ENCODE data around the gene ELP4. TPM values are rescaled to one million over a fixed set of nuclear protein-coding genes. Genes with fewer than 3 reads are reported as not detected.

ELP4 gene
- polyA plus RNA-seq, 1 donor: 17.4 TPM

DNA sequence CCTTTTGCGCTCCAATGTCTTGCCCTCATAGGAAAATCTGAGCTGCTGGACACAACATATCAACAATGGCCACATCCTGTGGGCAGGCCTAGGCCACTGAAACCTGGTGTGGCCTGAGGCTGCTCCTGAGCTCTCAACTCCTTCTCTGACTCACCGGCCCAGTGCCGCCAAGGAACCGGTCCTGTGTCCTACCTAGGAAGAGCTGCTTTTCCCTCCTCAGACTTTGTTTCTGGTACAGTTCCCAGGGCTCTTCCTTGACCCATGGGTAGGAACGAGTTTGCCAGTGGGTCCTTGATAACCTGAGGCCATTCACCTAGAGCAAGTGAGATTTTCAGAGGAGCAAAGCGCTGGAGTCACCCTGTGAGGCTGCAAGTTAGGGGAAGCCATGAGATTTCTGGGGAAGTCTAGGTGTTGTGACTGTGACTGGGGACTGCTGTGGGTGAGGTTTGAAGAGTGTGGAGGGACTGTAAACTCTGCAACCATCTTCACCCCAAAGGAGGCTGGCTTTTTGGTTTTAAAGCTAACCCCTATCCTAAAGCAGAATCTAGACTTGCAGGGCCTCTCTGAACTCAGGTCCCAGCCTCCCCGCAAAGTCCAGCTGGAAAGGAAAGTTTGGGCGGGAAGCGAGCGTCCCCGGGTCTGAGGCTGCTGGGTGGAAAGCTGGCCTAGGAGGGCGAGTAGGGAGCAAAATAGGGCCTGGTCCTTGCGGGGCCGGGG is 313.5 kb downstream of the ELP4 start:
- DNase-seq (ENCODE audit: low read depth): no peak

DNA sequence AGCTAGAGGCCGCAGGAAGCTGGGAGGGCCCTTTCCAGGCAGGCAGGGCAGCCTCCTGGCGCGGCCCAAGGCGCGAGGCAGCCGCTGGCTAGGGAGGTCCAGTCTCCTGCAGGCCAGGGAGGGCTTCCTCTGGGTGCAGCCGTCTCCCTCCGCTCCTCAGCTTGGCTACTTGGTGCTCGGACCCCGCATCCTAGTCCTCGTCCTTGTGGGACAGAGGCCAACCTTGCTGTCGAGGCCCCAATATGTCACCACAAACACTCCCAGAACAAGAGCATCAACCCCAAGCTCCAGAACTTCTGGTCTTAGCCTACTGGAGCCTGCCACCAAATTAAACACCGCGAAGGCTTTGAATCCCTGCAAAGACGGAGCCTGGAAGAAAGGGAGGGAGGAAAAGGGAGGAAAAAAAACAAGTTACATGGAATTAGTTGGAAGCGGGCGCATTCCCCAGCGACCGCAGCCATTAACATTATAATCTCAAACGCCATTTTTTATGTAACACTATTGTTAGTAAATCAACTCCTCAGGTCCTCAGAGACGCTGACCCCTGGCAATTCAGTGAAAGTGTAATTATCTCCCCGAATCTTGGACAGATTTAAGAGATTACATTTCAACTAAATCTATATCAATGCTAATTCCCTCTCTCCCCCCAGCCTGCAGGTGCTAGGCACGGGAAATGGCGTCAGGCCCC is 314.2 kb downstream of the ELP4 start:
- DNase-seq (ENCODE audit: low read depth): no peak

DNA sequence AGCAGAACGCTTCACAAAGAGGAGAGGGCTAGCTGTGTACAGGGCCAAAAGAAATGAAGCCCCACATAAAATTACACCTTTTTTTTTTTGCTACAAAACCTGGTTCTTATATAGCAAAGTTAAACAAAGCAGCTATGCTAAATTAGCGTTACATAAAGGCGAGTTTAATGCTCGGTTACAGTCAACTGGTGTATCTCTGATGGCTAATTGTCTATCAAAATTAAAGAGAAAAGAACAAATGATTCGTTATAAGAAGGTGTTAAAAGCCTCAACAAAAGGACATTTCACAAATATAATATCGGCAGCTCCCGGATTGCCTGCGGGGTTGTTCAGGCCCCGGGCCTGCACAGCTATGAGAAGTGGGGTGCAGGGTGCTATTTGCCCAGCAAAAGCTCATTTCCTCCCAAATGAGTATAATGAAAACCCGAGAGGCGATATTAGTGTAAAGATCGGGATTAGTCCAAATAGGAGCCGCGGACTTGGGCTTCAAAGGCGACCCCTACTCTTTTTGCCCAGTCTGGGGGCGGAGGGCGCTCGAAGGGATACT is 314.8 kb downstream of the ELP4 start:
- no peak for DNase-seq (ENCODE audit: low read depth)

DNA sequence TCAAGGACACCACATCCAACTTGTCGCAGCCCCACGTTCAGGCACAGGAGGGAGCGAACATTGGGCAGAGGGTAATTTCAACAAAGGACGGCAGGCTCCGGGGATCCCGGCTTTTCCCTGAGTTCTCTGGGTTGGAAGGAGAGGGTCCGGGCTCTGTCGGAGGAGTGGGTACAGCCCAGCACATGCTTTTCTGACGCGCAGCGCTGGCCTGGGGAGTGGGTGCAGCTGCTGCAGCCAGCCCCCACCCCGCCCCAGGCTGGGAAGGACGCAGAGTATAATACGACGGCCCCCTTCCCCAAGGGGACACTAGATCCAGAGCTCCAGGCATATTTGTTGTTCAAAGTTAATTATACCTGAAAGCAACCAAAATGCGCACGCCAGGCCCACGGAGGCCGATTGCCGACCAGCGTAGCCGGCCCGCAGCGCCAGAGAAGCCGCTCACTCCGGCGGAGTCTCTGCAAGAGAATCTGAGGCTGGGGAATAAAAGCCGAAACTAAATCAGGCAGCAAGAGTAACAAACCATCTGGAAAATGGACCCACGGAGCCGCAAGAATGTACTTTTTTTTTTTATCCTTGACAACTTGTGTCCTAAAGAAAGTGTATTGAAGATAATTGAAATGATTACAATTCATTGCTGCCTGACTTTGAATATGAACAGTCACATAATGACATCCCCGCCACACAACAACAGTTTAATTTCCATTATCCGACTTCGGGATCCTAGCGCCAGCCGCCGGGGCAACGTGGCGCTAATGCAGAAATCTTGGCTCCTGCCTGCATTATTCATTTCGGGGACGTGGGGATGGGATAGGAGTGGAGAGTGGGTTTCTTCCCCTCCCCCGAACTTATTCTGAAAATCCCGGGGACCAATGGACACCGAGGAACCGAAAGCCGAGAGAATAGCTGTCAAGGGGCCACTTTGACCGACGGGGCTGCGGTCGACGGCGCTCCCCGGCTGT is 315.6 kb downstream of the ELP4 start:
- DNase-seq (ENCODE audit: low read depth): no peak

DNA sequence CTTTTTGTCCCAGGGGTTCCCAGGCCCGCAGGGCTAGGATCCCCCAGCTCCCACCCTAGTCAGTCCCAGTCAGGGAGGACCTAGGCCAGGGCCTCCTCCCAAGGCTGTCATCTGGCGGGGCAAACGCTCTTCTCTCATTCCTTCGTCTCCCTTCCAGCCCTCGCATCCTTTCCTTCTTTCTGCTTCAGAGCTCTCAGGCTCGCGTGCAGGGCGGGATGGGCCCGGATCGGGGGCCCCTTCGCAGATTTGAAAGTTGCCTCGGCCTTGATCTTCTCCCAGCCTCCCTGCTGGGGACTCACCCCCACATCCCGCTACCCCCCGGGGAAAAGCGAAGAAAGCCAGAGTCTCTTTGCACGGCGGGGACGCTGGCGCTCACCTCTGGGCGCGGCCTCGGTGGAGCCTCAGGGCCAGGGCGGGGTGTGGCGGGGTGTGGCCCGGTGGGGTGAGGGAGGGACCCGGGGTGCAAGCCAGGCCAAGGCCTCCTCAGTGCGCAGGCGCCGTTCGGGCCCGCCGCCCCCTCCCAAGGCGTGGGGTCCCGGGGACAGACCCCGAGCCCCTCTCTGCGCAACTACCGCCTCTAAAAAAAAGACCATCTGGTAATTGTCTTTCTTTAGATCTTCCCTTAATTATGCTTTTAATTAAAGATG is 316.4 kb downstream of the ELP4 start:
- no peak for DNase-seq (ENCODE audit: low read depth)

DNA sequence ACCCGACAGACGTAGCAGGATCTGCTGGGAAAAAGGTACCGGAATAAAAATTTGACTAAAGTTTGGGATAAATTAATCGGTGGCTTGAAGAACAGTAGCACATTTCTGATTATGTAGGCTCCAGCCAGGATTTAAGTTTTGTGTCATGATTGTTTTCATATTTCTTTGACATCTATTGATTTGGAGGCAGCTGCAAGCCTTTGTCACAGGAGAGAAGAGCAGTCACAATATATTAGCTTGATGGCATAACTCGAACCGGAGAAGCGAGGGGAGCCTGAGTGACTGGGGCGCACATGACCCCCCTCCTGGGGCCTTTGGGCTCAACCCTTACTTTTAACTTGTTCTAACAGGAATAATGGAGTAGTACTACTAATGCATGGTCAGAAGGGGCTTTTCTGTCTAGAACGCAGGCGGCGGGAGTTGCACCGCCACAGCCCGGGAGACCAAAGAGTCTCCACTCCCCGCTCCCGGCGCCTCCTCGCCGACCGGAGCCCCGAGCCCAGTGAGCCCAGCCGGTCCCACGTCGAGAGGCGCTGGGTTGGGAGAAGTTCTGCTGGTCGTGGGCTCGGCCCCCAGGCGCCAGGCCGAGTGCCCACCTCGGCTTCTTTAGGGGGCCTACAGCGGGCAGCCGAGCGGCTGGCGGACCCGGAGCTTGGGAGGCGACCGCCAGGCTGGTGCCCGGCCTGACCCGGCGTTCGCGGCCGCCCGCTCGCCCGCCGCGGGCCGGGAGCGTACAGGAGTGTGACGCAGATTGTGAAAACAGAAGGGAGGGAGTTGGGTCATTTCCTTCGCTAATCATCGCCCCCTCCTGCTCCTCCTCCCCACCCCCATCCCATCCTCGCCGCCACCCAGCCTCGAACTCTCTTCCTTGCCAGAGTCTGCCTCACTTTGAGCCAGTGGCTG is 317.2 kb downstream of the ELP4 start:
- DNase-seq (ENCODE audit: low read depth): no peak

DNA sequence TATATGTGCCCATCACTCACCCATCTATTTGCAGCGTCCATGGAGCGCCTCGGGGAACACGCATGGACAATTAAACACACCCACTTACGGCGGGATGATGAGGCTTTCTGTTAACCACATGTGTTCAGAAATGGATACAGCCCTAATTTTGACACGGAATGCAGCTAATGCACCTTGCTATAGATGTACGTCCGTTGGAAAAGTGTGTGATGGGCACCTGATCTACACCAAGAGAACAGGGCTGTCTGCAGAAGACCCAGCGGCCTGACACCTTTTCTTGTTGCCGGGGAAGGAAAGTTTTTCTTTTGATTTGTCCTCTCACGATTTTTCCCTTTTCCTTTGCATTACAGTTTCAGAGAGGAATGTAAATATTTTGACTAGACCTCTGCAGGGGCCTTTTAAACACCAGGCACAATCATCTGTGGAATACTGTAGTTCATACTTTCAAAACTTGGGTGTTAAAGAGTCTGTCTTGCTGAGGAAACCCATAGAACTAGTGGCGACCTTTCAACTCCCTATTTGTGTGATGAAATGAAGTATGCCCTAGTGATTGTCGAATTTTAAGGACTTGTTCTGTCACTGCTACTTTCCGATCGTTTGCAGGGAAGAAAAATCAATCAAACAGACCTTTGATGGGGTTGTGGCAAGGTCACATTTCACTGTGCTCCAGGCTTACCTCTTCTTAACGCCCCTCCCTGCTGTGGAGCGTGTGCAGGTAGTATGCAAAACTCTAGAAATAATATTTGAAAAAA is 318.1 kb downstream of the ELP4 start:
- DNase-seq (ENCODE audit: low read depth): no peak

DNA sequence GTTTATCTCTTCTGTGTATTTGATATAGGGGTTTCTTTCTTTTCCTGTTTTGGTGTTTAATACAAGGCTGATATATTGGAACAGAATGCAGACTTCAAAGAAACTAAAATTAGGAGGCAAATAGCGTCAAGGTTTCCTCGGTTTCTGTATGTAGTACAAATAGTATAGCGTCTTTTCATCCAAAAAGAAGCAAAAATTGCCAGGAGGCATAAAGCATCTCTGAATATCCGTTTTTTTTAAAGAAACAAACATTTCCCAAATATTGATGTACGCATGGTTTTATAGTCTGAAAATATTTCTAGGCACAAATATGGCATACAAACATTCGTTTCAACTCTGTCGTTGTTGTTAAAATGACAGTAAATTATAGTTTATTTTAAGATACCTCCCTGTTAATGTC is 318.6 kb downstream of the ELP4 start:
- DNase-seq (ENCODE audit: low read depth): no peak

DNA sequence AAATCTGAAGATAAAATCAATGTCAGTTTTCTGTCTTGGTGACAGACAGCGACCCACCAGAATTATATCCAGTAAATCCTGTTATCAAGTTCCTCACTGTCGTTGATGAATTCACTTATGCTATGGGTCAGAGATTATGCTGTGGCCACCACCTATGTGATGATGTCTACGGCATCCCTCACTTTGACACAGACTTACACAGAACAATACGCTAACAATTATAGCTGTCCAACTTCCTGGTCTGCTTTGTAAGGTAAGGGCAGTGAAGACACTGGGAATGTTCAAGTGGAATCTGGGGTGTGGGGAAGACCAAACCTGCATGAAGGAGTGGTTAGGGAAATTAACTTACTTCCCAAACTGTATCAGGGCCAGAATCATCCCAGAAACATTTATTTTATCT is 320.8 kb downstream of the ELP4 start:
- DNase-seq (ENCODE audit: low read depth): no peak

DNA sequence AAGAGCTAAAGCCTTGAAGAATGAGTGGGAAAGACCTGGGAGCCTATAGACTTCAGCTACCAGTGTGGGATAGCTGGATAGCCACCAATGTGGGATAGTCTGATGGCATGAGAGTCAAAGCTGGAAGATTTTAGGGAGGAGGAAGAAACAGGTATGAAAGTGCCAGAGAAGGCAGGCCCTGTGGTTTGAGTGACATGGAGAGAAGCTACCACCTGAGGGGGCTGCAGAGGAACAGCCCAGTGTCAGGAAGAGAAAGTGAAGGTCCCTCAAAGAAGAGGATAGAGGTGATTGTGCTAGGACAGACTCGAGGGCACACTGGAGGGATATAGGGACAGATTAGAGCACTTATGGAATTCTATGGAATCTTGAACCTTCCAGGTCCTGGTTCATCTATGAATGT is 324.7 kb downstream of the ELP4 start:
- no peak for DNase-seq (ENCODE audit: low read depth)

Other genes with a start within 250 kb of the ELP4 start
- 0.29 TPM for gene DCDC1, start 140.0 kb upstream of the ELP4 start, polyA plus RNA-seq (ENCODE audit: insufficient read length)
- gene DNAJC24, start 139.9 kb upstream of the ELP4 start, polyA plus RNA-seq (ENCODE audit: insufficient read length): 16.6 TPM
- 24.0 TPM for gene IMMP1L, start 145 bp upstream of the ELP4 start, polyA plus RNA-seq (ENCODE audit: insufficient read length)

Data from forelimb muscle (tissue), 1 donor.